Activated CD4-positive, alpha-beta memory T cell treated with anti-CD3 and anti-CD28 coated beads for 36 hours (primary cell): ENCODE measurements around the gene CASK. TPM values are rescaled to one million over a fixed set of nuclear protein-coding genes. Genes with fewer than 3 reads are reported as not detected.
"Not testable (repeated sequence)": the region's sequence is repeated elsewhere in the genome, so short reads cannot be mapped to it uniquely, and the experiment has no call there.

Source experiments
- CTCF ChIA-PET: fragments of 350-600 bp; sonication (Branson Sonifier 250); formaldehyde crosslinking; loops from one replicate; lab custom pipeline; 2021; ENCODE audit warnings: antibody characterized with exemption, inconsistent platforms; lab: Charles Lee
- POLR2A ChIA-PET: fragments of 350-600 bp; sonication (Branson Sonifier 250); formaldehyde crosslinking; loops from one replicate; lab custom pipeline; 2021; ENCODE audit warnings: antibody characterized with exemption; lab: Charles Lee
- DNase-seq: peaks from one replicate; pipeline ENCODE4 v3.0.0-alpha.2; 2020
- H3K27ac Mint-ChIP-seq: one replicate; pipeline ENCODE4 v1.8.0; 2021; ENCODE audit warnings: mixed read lengths
- H3K27me3 Mint-ChIP-seq: one replicate; pipeline ENCODE4 v1.8.0; 2021; ENCODE audit warnings: mixed read lengths
- H3K36me3 Mint-ChIP-seq: one replicate; pipeline ENCODE4 v1.8.0; 2021; ENCODE audit warnings: mixed read lengths
- H3K4me1 Mint-ChIP-seq: one replicate; pipeline ENCODE4 v1.8.0; 2021; ENCODE audit warnings: low read depth, mixed read lengths
- H3K4me3 Mint-ChIP-seq: one replicate; pipeline ENCODE4 v1.8.0; 2021; ENCODE audit warnings: mild to moderate bottlenecking, mixed read lengths
- H3K9me3 Mint-ChIP-seq: one replicate; pipeline ENCODE4 v1.8.0; 2021; ENCODE audit warnings: mixed read lengths
- intact Hi-C: fragments of 100-400 bp; cut with micrococcal nuclease; formaldehyde crosslinking; loops from one replicate; pipeline ENCODE4 v1.15.1; 2023
- total RNA-seq, 2 experiments: library from RNA; stranded (reverse); gene quantifications; one replicate each; pipeline ENCODE4 v1.2.3, GENCODE V29; 2021

Gene CASK
- total RNA-seq, 2 experiments from 2014 or later = 27.0 to 27.8 TPM

DNA sequence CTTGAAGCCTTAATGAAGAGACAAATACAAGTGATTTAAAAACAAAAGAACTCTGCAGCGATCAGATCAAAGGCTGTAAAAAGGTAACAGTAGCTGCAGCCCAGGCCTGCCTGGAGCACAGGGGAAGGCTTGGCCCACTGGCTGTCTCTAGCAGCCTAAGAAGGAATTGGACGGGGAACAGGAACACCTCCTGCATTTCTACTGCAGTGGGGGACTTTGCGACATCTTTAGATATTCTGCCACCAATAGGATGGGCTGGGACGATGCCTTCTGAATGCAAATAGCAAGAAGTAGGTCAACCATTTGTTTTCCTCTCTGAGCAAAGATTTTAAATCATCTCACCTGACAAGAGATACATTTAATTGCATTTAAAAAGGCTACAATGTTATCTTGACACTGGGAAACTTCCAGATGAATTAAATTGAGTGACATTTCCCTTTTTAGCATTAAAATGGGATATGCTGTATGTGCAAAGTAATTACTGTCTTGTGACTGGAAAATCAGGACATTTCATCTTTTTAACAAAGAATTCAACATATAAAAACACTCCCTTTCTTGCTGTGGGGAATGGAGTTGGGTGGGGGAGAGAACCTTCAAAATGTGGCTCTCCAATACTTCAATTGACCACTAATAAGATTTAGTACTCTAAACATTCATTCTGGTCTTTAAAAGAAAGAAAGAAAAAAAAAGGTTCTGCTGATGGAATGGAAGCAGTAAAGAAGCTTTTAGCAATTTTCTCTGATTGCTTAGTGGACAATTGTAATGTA is 406.2 kb downstream of the CASK start:
- intact Hi-C loops = loop anchor here (5.0 kb wide), 1 partner anchor 185 kb away; the partner anchor contains the start of gene DDX3X
- Mint-ChIP-seq H3K27ac (peak overlapping the region; percentile 50), H3K4me1 (peaks cover 41% of the 10 kb centered on the region), H3K27me3 (no peaks in the 10 kb centered on the region), H3K4me3 (no peak overlapping the region), H3K9me3 (no peaks in the 10 kb centered on the region), H3K36me3 (peaks cover 5% of the 10 kb centered on the region)
- ChIA-PET CTCF (no interaction called here), POLR2A (no interaction called here)
- no peak for DNase-seq

DNA sequence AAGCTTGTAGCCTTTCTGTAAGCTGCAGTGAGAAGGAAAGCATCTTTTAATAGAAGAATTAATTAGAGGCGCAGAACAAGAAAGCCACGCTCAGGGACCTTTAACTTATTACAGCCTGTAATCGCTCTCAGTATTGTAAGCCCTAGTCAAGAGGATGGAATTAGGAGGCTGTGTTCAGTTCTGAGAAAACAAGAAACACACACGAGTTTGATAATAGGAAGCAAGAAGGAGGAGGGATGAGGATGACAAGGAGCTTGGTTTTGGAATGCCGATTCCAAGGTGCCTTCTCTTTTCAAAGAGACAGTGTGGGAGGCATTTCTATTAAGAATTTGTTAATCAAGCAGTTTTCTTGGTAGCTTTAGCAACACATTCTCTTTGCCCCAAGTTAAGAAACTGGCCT is 406.9 kb downstream of the CASK start:
- DNase-seq = no peak
- Mint-ChIP-seq H3K4me3 (no peak overlapping the region), H3K36me3 (peaks cover 5% of the 10 kb centered on the region), H3K9me3 (no peaks in the 10 kb centered on the region), H3K27me3 (no peaks in the 10 kb centered on the region), H3K27ac (no peak overlapping the region), H3K4me1 (peaks cover 40% of the 10 kb centered on the region)
- intact Hi-C loops = loop anchor here (5.0 kb wide), 1 partner anchor 184 kb away; the partner anchor contains the start of gene DDX3X
- ChIA-PET CTCF (no interaction called here), POLR2A (no interaction called here)

GRCh38 chrX:41515376-41515775 is 408.0 kb downstream of the CASK start:
- H3K4me1 Mint-ChIP-seq = peaks cover 37% of the 10 kb centered on the region
- H3K9me3 Mint-ChIP-seq = no peaks in the 10 kb centered on the region
- H3K27ac Mint-ChIP-seq = no peak overlapping the region
- ChIA-PET CTCF (no interaction called here), POLR2A (no interaction called here)
- intact Hi-C loops = loop anchor here (5.0 kb wide), 1 partner anchor 183 kb away; the partner anchor contains the start of gene DDX3X
- no peaks in the 10 kb centered on the region for H3K27me3 Mint-ChIP-seq
- peaks cover 5% of the 10 kb centered on the region for H3K36me3 Mint-ChIP-seq
- no peak overlapping the region for H3K4me3 Mint-ChIP-seq
- no peak for DNase-seq

- Mint-ChIP-seq H3K4me1 (peaks cover 37% of the 10 kb centered on the region), H3K4me3 (no peak overlapping the region), H3K27ac (no peak overlapping the region), H3K9me3 (no peaks in the 10 kb centered on the region), H3K36me3 (peaks cover 2% of the 10 kb centered on the region), H3K27me3 (no peaks in the 10 kb centered on the region)
- intact Hi-C loops = no loop called here
- no peak for DNase-seq
- ChIA-PET CTCF (no interaction called here), POLR2A (no interaction called here)
These were observed 409.2 kb downstream of the CASK start for GRCh38 chrX:41514179-41514578.

DNA sequence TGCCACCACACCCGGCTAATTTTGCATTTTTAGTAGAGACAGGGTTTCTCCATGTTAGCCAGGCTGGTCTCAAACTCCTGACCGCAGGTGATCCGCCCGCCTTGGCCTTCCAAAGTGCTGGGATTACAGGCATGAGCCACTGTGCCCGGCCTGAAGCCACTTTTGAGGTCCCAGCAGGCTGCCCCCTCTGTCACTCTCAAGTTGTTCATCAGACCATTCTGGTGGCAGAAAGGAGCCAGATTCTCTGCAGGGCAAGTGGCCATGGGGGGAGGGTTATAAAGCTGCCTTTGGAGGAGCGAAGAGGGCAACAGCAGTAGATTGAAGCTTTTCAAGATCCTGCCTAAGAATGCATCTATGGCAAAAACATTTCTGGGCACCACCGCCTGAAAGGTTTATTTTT is 410.5 kb downstream of the CASK start:
- CTCF ChIA-PET = interaction anchor here (1.4 kb wide), 1 partner anchor 247 kb away, joined by 4 read pairs; no protein-coding TSS in a partner anchor
- peaks cover 26% of the 10 kb centered on the region for H3K4me1 Mint-ChIP-seq
- H3K4me3 Mint-ChIP-seq, H3K27ac Mint-ChIP-seq, DNase-seq, intact Hi-C loops, H3K9me3 Mint-ChIP-seq, H3K36me3 Mint-ChIP-seq, POLR2A ChIA-PET, H3K27me3 Mint-ChIP-seq: not testable (repeated sequence)

GRCh38 chrX:41512394-41512793 is 411.0 kb downstream of the CASK start:
- Mint-ChIP-seq H3K9me3 (no peaks in the 10 kb centered on the region), H3K4me1 (peaks cover 23% of the 10 kb centered on the region), H3K4me3 (no peak overlapping the region), H3K27ac (no peak overlapping the region), H3K27me3 (no peaks in the 10 kb centered on the region), H3K36me3 (no peaks in the 10 kb centered on the region)
- POLR2A ChIA-PET = no interaction called here
- peak; percentile 28 for DNase-seq
- CTCF ChIA-PET = interaction anchor here (1.4 kb wide), 1 partner anchor 248 kb away, joined by 4 read pairs; no protein-coding TSS in a partner anchor
- intact Hi-C loops = no loop called here

DNA sequence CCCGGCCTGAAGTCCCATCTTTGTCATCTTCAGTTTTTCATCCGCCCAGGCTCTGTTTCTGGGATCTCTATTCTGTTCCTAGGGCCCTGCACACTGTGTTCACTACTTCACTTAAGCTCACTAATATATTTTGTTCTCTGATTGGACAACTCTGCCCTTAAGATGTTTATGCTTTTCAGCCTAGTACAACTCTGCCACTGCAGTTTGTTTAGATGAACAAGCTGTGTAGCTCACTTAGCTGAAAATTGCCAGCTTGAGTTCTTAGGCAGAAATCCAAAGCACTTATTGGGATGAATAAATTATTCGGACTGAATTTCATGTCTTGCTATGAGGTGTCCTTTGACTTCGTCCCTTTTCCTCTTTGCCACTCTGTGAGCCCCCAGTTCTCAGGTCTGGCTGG is 415.4 kb downstream of the CASK start:
- Mint-ChIP-seq H3K9me3 (no peaks in the 10 kb centered on the region), H3K4me3 (no peak overlapping the region), H3K27me3 (no peaks in the 10 kb centered on the region), H3K36me3 (no peaks in the 10 kb centered on the region), H3K4me1 (peaks cover 7% of the 10 kb centered on the region), H3K27ac (no peak overlapping the region)
- no peak for DNase-seq
- CTCF ChIA-PET = no interaction called here
- intact Hi-C loops = no loop called here
- POLR2A ChIA-PET = no interaction called here

DNA sequence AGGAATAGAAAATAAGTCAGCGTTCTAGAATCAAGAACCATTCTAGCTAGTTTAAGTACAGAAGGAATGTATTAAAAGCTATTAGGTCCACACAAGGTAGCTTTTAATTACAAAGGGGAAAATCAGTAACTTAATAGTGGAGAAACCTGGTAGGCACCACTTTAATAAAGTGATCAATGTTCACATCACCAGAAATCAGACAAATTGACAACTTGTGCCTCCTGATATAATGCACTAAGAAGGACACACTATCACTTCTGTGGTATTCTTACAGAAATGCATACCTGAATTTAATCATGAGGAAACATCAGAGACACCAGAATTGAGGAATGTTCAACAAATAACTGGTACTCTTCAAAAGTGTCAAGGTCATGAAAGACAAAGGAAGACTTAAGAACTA is 421.4 kb downstream of the CASK start:
- ChIA-PET CTCF (no interaction called here), POLR2A (no interaction called here)
- H3K4me3 Mint-ChIP-seq = no peak overlapping the region
- DNase-seq = no peak
- peaks cover 5% of the 10 kb centered on the region for H3K9me3 Mint-ChIP-seq
- H3K4me1 Mint-ChIP-seq = no peaks in the 10 kb centered on the region
- H3K27me3 Mint-ChIP-seq = no peaks in the 10 kb centered on the region
- intact Hi-C loops = no loop called here
- no peak overlapping the region for H3K27ac Mint-ChIP-seq
- peaks cover 2% of the 10 kb centered on the region for H3K36me3 Mint-ChIP-seq

DNA sequence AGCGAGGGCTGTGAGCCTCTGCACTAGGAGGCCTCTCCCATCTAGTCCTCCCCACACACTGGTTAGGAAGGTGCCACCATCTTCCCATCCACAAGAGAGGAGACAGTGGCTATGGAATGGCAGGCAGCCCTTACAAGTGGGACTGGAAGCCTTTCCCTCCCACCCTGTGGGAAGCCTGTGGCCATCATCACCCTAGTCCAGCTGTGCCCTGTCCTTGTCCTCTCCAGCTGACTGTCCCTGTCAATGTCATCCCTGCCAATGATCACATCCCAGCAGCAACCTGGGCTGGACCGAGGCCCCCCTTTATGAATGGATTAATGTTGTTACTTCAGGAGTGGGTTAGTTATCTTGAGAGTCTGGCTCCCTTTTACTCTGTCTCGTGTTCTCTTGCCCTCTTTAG is 423.4 kb downstream of the CASK start:
- intact Hi-C loops = no loop called here
- H3K4me1 Mint-ChIP-seq = no peaks in the 10 kb centered on the region
- CTCF ChIA-PET = no interaction called here
- no peak overlapping the region for H3K4me3 Mint-ChIP-seq
- H3K36me3 Mint-ChIP-seq = peaks cover 2% of the 10 kb centered on the region
- DNase-seq = no peak
- no peak overlapping the region for H3K27ac Mint-ChIP-seq
- H3K9me3 Mint-ChIP-seq = peaks cover 5% of the 10 kb centered on the region
- POLR2A ChIA-PET = no interaction called here
- no peaks in the 10 kb centered on the region for H3K27me3 Mint-ChIP-seq

DNA sequence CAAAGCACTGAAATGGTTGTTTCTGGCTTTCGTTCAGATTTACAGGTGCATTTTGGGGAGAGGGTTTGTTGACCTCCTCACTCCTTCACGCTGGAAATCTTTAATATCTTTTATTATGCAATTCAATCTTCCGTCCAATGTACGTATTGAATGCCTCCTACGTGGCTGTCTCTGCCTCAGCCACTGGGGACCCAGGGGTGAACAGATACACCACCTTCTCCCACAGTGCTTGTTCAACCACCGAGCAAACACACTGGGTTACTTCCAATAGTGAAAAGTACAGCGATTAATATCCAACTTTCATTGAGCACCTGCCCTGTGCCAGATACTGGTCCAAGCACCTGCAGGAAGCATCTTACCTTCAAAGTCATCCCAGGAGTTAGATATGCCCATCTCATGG is 424.2 kb downstream of the CASK start:
- no peak for DNase-seq
- ChIA-PET CTCF (no interaction called here), POLR2A (no interaction called here)
- H3K27ac Mint-ChIP-seq = no peak overlapping the region
- peaks cover 5% of the 10 kb centered on the region for H3K9me3 Mint-ChIP-seq
- peaks cover 2% of the 10 kb centered on the region for H3K36me3 Mint-ChIP-seq
- no peak overlapping the region for H3K4me3 Mint-ChIP-seq
- H3K27me3 Mint-ChIP-seq = no peaks in the 10 kb centered on the region
- intact Hi-C loops = no loop called here
- no peaks in the 10 kb centered on the region for H3K4me1 Mint-ChIP-seq

- Mint-ChIP-seq H3K27ac (no peak overlapping the region), H3K4me3 (no peak overlapping the region)
These were observed 431.9 kb downstream of the CASK start for GRCh38 chrX:41491267-41492004.

GRCh38 chrX:41490446-41490845 is 432.9 kb downstream of the CASK start:
- CTCF ChIA-PET = no interaction called here
- no peaks in the 10 kb centered on the region for H3K9me3 Mint-ChIP-seq
- POLR2A ChIA-PET = no interaction called here
- DNase-seq = no peak
- intact Hi-C loops = no loop called here
- no peaks in the 10 kb centered on the region for H3K4me1 Mint-ChIP-seq
- H3K4me3 Mint-ChIP-seq = no peak overlapping the region
- H3K27me3 Mint-ChIP-seq = no peaks in the 10 kb centered on the region
- H3K27ac Mint-ChIP-seq = no peak overlapping the region
- no peaks in the 10 kb centered on the region for H3K36me3 Mint-ChIP-seq

More at GRCh38 chrX:41491267-41492004, 431.9 kb downstream of the CASK start:
- ChIA-PET CTCF (no interaction called here), POLR2A (no interaction called here)
- no peak for DNase-seq
- Mint-ChIP-seq H3K4me1 (no peaks in the 10 kb centered on the region), H3K27me3 (no peaks in the 10 kb centered on the region), H3K9me3 (no peaks in the 10 kb centered on the region), H3K36me3 (no peaks in the 10 kb centered on the region)
- intact Hi-C loops = no loop called here
